KBM-7 (cell line): ENCODE data around the gene EIF3L.

Experiments
- DNase-seq: peaks from one replicate; pipeline ENCODE4 v3.0.0-alpha.2; 2015
- in situ Hi-C: fragments of 300-500 bp; cut with MboI; formaldehyde crosslinking; loops from 2 replicates; pipeline ENCODE4 v1.14.3; 2020; ENCODE audit warnings: low sequenced_read_pairs, low pct_unique_long_range_greater_than_20kb, mixed read lengths

Gene EIF3L

DNA sequence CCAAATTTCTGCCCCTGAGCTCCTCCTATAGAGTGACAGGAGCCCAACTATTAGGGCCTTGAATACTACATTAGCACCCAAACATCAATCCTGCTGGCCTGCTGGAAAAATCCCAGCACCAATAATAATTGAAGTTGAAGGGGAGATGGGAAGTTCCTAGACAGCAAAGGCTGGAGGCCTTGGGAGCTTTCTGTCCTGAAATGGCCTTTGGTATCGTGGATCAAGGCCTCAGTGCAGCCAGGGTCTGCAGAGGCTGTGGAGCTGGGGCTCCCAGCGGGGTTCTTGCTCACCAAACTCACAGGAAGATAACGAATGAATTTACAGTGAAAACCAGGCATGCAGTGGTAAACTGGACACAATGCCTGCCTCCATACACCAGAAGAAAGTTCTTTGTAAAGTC lies 47.7 kb downstream of the EIF3L start:
- in situ Hi-C loops, result no loop called here
- no peak for DNase-seq

DNA sequence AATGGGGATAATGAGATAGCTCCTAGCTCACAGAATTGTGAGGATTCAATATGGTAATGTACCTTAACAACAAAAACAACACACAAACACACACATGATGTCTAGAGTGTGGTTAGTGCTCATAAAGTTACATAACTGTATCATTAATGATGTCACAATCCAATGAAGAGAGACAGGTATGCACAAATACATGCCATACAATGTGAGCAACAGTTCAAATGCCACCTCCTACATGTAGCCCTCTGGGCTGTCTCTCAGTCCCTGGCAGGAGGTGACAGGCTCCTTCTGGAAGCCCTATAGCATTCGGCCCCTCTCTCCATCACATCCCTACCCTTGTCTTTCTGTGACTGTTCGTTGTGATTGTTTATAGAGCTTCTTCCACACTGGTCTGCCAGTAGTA lies 48.6 kb downstream of the EIF3L start:
- in situ Hi-C loops, result no loop called here
- DNase-seq, result no peak

DNA sequence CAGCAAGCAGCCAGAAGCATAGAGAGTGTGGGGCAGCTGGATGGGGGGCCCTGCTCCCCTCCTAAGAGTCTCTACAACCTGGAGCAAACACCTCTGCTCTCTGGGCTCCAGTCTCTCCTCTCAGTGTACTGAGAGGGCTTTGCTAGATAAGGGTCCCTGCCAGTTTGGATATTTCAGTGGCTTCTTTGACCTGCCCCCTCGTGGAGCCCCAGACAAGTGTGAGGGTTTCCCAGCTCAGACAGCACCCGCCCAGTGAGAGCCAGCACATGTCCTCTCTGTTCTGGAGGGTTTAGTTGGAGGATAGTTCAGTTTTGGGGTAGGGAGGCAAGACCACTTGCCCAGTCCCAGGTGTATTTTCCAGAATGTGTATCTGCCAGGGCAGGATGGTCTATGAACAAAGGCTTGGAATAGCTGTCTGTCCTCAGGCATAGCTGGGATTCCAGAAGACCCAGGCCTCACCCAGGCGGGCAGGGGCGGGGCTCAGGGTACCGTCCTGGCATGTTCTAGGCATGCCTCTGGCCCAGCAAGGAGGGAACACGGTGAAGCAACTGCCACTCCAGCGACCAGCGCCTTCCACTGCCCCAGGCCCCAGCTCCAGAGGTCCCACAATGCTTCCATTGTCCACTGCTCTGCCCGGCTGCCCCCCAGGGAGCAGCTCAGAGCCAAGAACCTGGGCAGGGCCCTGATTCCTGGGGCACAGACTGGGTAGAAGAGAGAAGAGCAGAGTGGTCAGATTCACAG lies 49.4 kb downstream of the EIF3L start:
- in situ Hi-C loops, result no loop called here
- DNase-seq, result no peak

DNA sequence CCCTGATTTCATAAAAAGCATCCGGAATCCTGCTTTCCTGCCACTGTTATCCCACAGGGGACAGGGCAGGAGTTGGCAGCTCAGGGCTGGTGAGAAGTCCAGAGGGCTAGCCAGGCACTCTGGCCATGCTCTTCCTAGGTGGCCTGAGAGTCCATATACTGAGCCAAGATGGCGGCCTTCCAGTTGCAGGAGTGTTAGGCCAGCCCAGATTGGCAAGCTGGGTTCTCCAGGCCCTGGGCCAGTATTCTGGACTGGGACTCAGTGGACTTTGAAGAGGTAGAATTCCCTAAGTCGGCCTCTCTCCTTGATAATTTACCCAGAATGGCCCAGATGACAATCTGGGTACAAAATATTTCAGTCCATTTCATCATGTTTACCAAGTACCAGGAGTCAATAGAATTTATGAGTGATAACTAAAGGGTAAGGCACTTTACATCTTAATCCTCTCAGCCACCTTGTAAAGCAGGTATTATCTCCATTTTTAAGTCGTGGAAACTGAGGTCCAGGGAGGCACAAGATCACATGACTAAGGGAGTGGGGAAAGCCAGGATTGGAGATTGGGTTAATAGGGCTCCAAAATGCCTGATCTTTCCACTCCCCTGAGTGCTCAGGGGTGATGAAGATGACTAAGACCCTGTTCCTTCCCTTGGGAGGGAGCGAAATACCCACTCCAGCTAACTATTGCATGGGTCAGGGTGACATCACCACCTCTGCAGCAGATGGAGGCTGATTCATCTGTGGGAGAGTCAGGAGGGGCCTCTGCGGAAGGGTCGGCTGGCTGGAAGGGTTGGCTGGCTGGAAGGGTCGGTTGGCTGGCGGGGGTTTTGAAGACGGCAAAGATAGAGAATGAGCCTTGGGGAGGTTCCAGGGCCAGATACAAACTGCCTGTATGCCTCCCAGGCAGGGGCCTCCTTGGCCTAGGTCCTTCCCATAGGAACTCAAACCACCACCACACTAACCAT lies 55.6 kb downstream of the EIF3L start:
- DNase-seq, result peak; percentile 31
- in situ Hi-C loops, result no loop called here

DNA sequence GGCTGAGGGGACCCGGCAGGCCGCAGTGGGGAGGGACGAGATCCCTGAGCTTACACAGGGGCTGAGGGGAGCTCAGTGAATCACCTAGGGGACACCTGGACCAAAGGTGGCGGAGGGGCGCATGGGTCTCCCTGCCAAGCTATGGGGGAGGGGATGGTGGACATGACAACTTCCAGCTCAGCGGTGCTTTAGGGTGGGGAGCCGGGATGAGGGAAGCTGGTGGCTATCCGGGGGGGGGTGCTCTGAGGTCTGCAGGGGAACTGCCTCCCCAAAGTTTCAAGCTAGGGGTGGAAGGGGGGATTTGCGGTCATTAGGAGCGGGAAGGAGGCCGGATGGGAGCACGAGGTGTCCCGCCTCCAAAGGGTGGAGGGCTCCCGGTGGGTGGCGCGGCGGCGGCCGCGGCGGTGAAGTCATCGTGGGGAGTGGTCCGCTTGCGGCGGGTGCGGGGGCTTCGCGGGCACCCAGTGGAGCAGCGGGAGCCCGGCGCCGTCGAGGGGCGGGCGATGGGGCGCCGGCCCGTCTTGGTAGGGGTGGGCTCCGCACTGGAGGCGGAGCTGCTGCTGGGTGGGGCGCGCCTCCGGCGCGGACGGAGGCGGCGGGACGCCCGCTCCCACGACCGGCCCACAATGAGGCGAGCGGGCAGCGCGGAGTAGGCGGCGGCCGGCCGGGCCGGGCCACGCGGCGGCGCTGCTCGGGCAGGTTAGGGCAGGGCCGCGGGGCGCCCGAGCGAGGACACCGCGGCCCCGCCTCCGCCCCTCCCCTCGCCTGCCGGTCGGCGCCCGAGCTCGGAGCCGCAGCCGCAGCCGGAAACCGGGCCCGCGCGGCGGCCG lies 56.5 kb downstream of the EIF3L start, which contains the start of gene MICALL1:
MICALL1 (plus strand) TSS at position 764 of the 830 bp plus-strand sequence. CDS start 126 bp downstream, outside the sequence.
- in situ Hi-C loops, result no loop called here

DNA sequence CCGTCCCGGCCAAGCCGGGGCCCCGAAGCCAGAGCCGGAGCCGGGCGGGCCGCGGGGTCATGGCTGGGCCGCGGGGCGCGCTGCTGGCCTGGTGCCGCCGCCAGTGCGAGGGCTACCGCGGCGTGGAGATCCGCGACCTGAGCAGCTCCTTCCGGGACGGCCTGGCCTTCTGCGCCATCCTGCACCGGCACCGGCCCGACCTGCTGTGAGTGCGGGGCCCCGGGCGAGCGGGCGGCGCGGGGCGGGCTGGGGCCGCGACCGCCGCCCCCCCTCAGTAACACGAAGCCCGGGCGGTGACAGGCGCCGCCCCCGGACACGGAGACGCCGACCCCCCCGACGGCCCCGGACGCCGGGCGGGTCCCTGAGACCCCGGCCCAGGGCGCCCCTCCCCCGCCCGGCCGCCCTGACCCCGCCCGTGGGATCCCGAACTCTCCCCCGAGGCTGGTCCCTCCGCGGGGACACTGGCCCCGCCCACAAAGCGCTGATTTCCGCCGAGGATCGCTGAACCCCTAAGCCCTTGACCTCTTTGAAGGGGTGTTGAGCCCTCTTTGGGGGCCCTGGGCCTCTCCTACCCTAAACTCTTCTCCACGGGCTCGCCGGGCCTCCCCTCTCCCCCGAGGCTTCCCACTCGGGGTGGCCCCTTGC lies 57.3 kb downstream of the EIF3L start:
- in situ Hi-C loops, result no loop called here
- no peak for DNase-seq

More for the DNA sequence above, 56.5 kb downstream of the EIF3L start, which contains the start of gene MICALL1:
- peak; percentile 68 for DNase-seq

DNA sequence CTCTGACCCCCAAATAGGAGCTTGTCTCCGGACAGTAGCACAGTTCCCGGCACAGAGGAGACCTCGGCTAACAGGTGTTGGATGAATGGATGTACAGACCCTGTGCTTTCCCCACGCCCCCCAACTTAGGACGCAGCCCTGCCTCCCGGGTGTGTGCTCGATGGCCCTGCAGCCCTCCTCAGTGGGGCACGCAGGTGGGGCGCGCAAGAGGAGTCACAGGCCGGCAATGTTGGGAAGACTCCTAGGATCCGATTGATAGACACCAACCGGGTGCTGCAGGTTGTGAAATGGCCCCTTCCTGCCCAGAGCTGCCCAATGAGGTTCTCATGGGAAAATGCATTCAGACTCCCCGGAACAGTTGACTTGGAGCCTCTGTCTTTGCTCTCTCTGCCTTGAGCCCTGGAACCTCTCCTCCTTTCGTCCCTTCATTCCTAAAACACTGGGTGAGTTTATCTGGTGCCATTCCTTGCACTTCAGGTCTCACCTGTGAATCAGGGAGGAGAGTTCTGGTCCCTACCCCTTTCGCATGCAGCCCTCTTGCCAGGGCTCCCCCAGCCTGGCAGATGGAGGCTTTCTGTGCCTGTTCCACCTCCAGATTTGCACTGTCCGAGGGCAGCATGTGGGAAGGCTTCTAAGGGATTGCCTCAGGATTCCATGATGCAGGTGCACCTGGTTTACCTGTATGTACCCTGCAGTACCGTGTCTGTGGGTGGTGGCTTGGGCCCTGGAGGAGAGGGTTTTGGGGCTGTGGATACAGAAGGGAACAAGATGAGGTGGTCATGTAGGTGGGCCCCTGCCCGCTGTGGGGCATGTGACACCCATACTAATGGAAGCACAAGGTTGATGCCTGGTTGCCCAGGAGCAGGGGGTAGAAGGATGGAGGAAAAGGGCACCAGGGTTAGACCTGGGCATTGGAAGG lies 58.1 kb downstream of the EIF3L start:
- no peak for DNase-seq
- in situ Hi-C loops, result no loop called here

DNA sequence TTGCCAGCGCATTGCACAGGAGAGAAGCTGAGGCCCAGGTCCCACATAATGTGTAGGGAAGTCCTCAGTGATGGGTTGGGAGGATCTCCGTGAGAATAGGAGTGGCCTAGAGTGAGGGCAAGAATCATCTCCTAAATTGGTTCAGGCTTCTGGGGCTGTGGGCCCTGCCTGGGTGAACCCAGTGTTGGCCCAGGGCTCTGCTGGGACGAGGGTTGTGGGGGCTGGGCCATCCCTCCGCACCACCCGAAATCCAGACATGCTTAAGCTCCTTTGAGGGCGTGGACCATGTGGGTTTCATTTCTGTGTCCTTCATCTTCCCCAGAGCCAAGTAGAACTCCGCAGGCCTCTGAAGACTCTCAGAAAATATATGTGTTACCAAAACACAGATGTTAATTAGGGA lies 60.5 kb downstream of the EIF3L start:
- in situ Hi-C loops, result no loop called here
- no peak for DNase-seq

DNA sequence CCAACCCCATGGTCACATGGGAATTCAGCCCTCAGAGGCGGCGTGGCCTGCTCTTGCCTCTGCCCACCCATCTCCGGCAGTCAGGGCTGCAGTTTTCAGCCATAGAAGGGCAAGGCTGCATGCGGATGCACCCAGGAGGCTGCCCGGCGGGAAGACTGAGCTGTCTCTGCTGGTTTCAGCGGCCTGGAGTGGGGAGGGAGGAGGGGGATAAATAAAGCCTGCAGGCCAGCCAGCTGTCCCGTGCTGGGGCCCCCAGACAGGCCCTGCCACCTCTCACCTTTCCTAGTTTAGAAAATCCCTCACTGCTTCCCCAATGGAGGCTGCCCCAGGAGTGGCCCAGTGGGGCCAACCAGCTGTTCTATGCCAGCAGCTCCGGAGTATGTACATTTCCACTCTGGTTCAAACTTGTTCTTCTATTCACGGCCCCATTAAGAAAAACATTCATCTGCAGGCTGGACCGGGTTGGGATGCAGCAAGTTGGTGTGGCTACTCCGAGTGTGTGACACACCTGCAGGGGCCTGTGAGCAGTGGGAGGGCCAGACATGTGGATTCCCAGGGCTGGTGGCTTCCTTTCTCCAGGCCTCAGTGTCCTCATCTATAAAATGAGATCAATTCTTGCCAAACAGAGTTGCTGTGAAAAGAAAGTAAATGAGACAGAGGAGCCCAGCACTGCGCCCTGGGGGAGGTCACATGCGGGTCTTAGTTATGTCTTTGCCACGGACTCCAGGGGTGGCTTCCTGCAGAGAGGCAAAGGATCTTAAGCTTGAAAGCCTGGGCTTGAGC lies 61.9 kb downstream of the EIF3L start:
- in situ Hi-C loops, result no loop called here
- DNase-seq, result no peak

DNA sequence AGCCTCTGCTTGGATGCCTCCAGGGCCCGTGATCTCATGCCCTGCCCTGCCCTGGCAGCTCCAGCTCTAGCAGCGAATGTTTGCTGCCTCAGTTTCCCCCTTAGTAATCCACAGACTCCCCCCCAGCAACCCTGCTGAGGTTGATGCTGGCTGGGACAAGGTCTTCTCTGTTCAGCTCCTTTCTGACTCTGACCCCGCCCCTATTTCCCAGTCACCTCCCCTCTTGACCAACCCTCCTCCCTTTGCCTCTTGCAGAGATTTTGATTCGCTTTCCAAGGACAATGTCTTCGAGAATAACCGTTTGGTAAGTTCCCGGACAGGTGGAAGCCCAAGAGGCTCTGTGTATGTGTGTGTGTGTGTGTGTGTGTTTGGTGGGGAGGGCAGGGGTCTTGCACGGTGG lies 62.5 kb downstream of the EIF3L start:
- DNase-seq, result no peak
- in situ Hi-C loops, result no loop called here

DNA sequence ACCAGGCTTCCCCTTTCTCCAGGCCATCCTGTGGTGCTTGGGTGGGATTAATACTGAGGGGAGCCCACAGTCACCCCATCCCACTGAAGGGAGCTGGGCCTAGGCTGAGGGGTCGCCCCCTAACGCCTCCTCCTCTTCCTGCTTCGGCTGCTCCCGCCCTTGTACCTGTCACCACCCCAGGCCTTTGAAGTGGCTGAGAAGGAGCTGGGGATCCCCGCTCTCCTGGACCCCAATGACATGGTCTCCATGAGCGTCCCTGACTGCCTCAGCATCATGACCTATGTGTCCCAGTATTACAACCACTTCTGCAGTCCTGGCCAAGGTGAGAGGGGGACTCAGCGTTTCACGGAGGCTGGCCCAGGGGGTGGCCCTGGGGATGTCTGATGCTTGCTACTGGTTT lies 63.0 kb downstream of the EIF3L start:
- no peak for DNase-seq
- in situ Hi-C loops, result no loop called here

DNA sequence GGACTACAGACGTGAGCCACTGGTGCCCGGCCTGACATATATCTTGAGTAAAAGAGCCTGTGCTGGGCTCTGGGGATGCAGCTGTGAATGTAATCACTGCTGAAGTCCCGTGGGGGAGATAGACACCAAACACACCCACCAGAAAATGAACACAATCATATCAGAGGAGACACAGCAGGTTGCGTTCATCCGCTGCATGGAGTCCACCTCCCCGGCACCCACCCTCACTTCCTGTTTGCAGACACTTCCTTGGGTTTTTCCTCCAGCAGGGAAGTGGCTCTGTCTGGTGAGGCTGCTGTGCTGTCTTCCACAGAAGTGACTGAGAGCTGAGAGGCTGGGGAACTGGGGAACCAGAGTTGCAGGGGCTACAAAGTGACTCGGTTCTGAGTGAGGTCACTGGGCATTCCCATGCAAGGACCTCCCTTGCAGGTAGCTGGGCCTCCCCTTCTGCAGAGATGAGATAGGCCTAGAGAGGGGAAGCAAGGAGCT lies 64.1 kb downstream of the EIF3L start:
- in situ Hi-C loops, result no loop called here
- DNase-seq, result no peak

DNA sequence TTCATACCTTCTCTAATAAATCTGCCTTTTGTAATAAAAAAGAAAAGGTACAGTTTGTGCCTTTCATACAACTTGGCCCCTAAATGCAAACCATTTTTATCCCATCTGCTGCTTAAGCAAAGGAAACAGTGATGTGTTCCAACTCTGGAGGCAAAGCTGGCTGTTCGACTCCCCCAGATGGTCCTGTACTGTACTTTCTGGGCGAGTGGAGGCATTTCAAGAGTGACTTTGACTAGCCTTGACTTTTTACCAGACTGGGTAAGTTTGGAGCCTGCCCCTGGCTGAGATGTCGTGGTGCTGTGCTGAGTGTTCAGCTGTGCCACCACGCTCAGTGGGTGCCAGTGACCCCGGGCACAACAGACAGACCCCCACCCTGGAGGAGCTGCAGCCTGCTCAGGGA lies 67.1 kb downstream of the EIF3L start:
- no peak for DNase-seq
- in situ Hi-C loops, result no loop called here

DNA sequence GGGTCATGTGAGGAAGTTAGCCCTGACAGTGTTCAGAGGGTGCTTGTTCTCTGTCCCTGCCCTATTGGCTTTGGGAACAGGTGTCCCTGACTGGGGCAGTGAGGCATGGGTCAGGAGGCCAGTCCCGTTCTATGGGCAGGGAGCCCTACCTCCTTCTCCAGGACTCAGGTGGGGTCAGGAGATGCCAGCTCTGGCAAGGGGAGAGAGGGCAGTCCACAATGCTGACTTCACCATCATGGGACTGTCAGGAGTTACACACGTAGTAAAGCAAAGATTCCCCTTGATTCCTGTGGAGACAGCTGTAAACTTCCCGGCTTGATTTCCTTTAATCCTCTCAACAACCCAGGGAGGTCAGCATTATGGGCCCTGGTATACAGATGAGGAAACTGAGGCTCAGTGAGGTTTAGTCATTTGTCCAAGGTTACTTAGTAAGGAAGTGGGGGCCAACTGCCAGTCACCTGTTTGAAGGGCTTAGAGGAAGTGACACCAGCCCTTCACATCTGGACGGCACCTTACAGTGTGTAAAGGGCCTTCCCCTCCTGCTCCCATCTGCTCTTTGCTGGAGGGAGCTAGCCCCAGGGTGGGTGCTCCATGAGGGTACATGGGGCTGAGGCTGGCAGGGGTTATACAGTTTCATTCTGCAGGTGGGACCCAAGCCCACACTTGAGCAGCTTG lies 68.8 kb downstream of the EIF3L start:
- in situ Hi-C loops, result no loop called here
- no peak for DNase-seq

DNA sequence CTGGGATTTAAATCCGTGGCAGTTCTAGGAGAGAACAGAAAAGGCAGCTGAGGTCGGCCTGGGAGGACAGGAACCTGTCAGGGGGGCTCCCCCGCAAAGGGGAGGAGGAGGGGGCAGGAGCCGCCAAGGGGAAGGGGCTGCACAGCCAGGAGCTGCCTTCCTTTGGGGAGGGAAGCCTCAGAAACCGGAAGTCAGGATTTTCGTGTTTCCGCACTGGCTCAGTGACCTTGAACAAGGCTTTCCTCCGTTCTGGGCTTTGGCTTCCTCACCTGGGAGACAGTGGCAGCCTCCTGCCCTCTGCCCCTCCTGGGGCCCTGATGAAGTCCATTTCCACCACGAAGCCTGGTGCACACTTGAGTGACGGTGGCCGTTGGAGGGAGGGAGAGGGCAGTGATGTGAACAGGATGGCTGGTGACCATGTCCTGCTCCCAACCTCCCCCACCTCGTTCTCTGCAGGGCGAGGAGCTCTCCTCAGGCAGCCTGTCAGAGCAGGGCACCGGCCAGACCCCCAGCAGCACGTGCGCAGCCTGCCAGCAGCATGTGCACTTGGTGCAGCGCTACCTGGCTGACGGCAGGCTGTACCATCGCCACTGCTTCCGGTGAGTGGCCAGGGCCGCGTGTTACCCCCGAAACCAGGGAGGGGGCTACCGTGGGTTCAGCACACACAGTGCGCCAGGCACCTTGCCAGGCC lies 69.5 kb downstream of the EIF3L start:
- in situ Hi-C loops, result no loop called here
- no peak for DNase-seq

DNA sequence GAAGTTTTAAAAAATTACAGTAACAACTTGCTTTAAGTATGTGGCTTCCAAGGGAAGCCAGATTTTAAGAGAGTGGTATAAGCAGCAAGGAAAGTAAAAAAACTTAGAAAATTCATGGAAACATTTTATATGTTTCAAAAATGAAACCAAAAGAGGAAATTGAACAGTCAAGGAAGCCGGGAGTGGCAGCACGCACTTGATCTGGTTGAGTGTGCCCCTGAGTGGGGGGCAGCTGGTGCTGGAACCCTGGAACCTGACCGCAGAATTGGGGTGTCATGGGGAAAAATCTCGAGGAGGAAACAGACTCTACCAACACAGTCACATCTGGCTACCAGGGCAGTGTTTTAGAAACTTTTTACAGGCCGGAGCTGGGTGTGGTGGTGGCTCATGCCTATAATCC lies 70.9 kb downstream of the EIF3L start:
- in situ Hi-C loops, result no loop called here
- peak; percentile 29 for DNase-seq
